NCI-H774 (cell line): ENCODE measurements around the gene PPP1R17.

Experiments
- DNase-seq: peaks from one replicate; lab custom pipeline; 2025; lab: John Stamatoyannopoulos, UW

PPP1R17 gene

DNA sequence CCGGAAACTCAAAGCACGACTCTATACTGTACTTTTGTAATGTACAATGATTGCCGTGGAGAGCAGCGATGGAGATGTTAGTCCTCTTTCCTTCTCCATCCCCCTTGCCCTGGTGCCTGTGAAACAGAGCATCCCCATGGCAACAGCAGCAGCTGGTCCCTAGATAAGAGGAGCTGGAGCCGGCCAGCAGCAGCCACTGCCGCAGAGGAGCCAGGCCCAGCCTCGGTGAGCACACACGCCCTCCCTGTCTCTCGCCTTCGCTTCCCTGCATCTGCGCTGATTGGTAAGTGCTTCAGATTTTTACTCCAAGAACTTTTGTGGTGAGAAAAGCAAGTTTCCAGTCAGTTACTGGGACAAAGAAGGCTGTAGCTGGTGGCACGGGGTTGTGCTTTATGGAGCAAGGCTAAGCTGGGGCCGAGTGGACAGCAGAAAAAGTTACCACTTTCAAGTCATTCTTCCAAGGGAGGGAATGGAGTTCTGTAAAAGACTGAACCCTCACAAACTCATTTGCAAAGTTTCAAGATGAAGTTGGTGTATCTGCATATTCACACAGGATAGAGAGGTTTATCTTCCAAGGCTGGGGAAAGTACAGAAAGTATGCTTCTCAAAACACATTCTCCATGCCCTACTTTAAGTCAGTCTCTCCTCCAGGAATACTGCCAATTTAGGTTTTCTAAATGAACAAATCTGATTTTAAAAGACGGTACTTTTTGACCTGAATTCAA lies at the start of gene PPP1R17:
Gene PPP1R17 (plus strand): TSS at position 192 of the 725 bp plus-strand sequence. CDS start 5,227 bp downstream, outside the sequence.
- no peak for DNase-seq

DNA sequence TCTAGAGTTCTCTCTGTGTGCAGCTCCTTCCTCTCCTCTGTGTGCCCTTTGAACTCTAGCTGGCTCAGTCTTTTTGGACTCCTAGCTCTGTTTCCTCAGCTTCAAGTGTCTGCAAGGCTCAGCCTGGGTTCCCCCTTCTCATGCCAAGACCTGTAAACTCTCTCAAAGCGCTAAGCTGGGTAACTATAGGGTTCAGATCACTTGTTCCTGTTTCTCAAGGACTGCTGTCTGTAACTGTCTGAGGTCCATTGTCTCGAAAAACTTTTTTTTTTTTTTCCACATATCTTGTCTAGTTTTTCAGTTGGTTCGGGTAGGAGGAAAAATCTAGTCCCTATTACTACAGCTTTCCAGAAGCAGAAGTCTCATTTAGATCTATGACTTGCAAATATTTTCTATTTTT lies 46.6 kb upstream of the PPP1R17 start:
- no peak for DNase-seq

DNA sequence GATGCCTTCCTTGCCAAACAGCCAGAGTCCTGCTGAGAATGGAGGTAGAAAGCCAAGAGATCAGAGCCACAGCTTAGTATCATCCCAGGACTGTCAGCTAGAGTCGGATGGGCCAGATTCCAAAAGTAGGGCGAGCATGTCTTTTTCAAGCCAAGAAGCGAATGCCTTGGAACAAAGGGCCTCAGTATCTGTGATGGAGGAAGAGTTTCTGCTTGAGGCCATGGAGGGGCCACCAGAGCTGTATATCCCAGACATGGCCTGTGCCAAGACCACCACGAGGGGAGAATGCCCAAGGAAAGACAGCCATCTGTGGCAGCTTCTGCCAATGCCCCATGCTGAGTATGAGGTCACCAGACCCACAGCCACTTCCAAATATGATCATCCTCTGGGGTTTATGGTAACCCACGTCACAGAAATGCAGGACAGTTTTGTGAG lies 44.3 kb upstream of the PPP1R17 start:
- DNase-seq: no peak

DNA sequence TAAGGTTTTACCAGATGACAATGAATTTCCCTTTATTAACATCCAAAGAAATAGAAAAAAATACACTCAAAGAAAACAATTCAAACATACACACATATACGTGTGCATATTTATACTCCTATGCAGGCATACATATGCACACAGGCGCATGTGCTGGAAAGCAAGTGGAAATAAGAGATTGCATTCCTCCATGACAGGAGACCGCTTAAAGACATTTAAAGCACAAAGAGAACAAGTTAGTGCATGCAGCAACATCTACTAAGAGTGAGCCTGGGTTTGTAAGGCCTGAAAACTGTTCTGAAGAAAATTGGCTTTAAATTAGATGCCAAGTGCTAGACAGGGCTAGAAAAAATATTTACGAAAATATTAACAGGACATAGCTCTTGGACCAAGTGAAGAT lies 40.1 kb upstream of the PPP1R17 start:
- no peak for DNase-seq

DNA sequence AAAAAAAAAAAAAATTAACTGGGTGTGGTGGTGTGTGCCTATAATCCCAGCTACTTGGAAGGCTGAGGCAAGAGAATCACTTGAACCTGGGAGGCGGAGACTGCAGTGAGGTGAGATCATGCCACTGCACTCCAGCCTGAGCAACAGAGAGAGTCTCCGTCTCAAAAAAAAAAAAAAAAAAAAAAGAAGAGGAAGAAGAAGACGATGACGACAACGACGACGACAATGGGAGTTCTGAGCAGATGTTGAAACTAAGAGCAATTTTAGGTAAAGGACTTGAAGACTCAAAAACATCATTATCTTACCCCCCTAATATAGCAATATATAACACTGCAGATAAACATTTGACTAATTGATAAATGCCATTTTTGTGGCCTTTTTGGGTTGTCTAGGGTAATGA lies 39.5 kb upstream of the PPP1R17 start:
- no peak for DNase-seq

DNA sequence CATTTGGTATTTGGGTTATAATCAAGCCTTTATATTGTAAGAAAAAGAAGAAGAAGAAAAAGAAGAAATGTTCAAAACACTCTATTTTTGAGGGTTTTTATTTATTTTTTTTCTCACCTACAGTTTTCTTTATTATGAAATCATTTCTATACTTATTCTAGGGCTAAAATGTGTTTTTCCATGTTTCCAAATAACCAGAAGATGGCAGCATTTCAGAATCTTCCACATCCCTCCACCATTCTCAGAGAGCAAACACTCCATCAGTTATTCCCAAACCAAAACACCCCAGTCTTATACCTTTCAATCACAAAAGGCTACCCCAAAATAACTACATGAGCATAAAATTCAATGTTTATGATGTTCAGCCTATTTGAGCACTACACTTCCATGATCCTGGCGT lies 38.7 kb upstream of the PPP1R17 start:
- no peak for DNase-seq

DNA sequence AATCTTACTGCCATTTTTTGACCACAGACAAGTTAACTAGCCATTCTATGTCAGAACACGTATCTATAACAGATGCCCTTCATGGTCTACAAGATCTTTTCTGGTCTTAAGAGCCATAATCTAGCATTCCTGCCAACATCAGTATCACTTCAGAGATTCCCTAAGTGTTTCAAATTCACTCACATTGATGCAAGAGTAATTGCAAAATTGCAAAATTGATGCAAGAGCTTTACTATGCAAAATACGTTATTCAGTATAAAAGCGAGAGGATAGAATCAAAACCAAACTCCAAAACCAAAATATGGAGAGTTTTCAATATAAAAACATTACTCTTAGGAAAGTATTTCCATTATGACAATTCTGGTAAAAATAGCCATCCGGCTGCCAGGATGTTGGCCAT lies 38.1 kb upstream of the PPP1R17 start:
- DNase-seq: no peak

DNA sequence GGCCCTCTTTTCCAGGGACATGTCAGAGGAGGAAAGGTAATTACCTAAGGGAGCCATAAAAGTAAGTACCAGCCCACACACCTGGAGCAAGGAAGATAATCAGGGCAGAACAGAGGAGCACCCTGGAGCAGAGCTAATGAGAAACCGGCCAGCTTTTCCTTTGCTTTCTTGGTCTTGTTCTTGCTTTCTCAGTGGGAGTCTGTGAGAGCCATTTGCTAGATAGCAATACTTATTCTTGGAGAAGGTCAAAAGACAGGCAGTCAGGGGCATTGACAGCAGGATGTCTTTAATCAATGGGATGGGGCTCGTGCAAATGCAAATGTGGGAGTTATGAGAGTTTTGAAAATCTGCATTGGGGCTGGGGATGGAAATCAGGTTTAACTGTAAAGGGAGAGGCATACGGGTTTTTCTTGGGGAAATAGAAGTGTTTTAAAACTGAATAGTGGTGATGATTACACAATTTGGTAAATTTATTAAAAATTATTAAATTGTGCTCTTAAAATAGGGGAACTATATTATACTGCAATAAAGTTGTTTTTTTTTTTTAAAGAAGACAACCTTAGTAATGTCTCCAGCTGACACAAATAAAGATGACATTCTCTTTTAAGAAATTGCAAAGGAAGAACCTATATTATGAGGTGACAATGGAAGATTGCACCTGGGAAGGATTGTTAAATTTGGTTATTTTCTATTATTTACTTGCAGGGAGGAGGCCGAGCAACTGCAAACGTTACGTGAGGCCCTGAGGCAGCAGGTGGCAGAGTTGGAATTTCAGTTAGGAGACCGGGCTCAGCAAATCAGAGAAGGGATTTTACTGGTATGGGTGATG lies 35.6 kb upstream of the PPP1R17 start:
- DNase-seq: no peak

DNA sequence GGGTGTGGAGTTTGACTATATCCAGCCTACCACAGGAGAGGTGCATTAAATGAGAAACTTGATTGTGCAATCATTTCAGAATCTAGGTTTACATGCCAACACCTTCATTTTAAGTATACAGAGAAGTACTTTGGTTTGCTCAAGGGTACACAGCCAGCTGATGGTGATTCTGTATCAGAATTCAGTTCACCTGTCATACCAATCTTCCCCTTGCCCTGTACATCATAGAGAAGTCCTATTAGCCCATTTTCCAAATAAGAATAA lies 35.0 kb upstream of the PPP1R17 start:
- DNase-seq: no peak

DNA sequence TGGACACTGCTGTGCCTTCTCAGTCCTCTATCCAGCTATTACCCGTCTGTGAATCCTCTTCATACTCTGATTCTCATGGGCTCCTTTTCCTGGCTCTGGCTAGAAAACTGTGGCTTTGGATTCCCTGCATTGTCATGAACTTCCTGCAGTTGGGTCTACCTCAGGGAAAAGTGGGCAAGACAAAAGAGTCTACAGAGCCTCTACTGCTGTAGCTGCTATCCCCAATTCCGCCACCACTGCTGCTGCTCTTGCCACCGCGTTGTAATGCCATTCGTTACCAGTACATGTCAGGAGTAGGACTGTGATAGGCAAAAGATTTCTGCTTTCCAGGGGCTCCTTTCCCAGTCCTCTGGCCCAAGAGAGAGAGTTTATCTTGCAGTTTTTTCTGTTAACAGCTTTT lies 23.9 kb upstream of the PPP1R17 start:
- no peak for DNase-seq

DNA sequence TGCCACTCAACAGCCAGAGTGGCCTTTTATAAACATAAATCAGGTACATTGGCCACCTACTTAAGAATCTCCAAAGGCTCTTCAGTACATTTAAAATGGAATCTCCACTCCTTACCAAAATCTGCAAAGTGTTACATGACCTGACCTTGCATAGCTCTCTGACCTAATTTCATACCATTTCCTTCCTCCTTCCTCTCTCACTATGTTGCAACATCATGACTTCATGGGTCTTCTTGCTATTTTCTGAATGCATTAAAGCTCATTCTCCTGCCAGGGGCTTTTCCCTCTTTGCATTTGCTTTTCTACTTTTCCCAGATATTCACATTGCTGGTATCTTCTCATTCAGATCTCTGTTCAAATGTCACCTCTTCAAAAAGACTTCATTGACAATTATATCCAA lies 22.1 kb upstream of the PPP1R17 start:
- DNase-seq: no peak

DNA sequence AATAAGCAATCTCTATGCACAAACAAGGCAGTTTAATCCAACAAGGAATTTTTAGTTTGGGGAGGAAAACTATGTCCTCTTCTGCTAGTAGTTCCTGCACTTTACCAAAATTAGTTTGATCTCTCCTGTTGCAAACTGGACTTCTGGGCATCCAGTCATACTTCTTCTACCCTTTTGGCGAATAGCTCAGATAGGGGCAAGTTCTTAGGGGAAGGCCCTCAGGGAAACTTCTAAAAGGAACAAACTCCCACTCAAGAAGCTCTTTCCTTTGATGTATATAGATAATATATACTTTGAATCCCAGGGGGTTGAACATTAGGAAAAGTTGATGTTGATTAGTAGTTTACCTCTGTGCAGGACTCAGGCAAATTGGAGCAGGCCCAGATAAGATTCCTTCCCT lies 21.5 kb upstream of the PPP1R17 start:
- DNase-seq: no peak

DNA sequence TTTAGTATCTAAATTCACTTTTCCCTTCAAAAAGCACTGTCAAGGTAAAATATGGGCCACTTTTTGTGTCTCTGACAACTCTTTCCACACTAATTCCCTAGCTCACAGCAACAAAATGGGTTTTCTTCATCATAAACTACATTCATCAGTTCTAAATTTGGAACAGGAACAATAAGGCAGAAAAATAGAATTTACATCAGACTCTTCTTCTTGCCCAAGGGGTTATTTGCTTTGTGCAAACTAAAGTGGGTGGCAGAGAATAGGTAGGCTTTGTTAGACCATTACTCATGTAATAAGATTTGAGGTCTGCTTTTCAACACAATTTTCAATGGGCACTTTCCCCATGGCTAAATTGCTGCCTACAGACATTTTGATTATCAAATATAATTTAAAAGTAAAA lies 17.6 kb upstream of the PPP1R17 start:
- DNase-seq: no peak

DNA sequence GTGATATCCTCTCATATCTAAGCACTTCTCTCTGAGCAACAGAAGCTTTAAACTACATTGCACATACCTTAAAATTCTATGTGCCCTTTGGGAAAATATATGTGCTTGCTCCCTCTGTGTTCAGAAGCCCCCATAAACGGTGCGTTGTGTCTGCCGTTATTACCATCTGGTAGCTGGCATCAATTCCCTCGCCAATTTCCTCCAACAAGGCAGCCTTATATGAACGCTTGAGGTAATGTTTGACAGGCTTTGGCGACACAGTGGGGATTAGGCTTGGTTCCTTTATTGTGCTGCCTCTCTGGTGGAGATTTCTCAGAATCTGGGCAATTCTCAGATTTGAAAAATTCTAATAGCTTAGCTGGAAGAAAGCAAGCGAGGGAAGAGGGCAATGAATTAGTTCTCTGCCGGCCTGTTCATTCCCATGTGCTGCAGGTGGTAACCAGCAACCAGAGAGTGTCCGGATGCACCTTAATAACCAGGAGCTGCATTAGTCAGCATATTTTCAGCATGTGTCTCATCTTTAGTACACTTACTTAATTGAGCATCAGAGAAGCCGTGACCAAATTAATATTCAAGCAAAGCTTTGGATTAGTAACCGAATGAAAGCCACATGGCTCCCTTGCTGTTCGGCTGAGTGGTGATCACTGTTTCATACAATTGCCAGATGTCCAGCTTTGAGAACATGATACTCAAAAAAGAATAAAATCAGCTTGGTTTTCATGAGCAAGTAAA lies 7.3 kb upstream of the PPP1R17 start:
- no peak for DNase-seq

DNA sequence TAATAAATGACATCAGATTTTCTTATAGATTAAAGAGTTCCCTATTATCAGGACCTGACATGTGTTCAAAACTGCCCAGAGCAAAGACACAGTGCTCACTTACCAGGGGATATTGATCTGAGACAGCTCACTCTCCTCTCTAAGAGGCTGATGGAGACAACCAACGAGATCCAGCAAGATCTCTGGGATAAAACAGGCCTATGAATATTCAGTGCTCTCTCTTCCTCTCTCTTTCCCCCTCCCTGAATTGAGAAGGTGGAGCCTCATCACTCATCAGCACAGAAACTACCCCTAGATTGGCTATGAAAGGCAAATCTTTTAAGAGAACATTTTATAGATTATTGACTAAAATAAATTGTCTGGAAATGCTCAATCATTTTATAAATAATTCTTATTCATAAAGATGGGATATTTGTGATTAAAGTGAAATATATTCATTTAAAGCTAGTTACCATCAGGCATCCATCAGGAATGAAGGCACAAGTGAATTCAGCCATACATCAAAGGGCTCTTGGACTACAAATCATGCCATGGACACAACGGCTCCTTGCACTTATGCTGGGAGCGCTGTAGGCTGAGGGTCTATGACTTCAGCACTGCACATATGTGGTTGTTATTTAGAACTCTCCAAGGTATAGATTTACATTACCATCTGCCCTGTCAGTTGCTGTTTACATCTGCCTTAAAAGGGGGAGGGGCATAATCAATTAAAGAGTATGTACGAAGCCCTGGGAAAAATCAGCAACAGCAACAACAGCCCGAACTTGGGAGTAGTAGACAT lies 3.4 kb upstream of the PPP1R17 start:
- DNase-seq: no peak

DNA sequence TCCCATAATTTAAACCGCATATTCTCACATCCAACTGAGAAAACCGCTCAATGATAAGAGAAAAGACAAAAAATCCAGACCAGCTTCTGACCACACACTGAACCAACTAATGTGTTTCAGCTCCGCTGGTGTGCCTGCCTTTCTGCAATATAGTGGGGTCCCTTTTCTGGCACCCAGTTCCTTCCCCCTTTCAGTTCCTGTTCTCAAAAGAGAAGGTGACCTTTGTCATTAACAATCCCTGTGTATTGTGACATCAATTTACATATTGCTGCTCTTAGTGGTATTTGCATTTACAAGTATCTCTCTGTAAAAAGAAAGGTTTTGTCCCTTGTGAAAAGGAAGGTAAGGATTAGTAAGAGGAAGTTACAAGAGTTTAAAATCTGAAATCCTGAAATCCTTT lies 1.4 kb downstream of the PPP1R17 start:
- no peak for DNase-seq

DNA sequence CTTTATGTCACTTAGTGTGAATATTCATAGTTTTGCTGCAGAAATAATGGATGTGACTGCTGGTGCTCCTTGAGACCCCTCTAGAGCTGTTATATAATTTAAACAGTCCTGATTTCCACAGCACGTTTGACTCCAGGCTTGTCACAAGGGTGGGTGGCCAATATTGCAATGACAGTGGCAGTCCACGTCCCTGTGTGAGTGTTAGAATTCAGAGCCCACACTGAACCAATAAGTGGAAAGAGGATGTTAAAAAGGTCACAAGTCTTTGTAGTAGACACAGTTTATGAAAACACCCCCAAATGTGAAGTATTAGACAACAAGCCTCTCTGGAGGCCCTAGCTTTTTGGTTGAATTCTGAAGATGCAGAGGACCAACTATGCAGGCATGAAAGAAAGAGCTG lies 2.0 kb downstream of the PPP1R17 start:
- DNase-seq: no peak

DNA sequence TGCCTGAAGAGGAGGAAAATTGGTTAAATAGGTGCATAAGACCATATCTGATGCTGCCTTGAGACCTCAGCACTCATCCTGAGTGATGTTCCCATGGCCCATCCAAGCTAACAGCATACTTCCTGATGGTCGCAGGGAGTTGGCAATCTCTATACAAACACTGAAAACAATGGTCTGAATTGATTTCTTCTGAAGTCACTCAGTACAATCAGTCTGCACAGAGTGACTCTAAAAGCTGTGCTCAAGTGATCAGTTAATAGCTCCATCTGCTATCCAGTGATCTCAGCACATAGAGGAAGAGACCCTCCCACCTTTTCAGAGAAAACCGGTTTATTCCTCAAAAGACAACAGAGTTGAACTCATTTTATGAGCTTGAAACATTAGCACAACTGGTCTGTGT lies 3.9 kb downstream of the PPP1R17 start:
- no peak for DNase-seq

DNA sequence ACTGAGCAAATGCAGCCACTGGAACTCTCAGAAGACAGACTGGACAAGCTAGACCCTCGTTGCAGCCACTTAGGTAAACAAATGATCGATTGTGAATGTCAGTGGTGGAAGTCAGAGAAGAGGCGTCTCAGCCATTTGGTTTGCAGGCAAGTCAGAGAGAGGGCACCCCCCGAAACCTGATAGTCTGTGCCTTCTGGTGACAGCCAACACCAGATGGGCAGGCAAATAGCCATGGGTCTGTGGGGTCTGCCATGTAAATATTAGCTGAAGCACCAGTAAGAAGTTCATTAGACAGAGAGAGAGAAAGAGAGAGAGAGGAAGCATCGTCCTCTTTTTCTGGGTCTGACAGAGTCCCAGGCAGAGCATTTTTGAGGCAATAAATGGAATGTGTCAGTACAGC lies 5.4 kb downstream of the PPP1R17 start:
- no peak for DNase-seq

DNA sequence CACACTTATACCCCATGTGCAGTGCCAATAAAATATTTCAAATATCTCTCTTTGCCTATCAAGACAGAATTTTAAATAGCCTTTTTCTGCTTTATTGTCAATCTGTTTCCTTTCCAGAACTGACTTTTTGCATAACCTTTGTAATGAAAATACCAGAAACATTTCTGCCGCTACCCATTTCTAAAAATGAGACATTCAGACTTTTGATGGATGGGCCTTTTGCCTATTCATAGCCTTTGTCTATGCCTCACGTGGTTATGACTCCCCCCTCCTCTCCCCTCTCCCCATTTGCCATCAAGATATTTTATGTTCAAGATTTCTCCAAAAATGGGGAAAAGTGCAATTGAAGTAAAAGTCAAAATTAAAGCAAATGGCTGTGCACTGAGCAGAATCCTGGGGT lies 5.9 kb downstream of the PPP1R17 start:
- no peak for DNase-seq

DNA sequence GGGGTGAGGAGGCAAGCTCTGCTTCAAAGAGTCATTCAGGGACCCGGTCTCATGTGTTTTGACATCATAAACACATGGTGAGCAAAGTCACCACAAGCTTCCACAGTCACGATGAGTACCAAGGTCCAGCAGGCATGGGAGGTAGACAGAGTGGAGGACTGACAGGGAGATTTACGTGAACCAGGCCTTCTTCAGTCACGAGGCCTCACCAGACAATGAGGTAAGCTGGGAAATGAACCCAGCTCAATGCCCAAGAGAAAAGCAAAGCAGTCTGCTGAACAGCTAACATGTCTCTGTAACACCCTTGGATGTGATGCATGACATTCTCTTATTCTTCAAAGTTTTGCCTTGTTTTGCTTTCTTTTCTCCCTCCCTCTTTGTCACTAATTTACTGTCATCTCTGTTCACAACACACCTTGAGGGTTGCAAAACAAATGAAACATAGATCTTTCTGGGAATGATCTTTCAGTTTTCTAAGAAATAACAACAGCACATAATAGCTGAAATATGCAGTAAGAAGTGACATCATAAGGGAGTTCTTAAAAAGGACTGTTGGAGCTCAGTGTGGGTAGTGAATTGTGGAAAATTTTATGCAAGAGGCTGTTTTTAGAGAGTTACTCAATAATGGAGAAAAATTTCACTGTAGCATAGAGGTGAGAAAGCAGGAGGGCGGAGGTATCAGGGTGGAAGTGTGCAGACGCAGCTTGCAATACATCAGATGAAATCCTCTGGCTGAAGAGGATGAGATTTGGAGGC lies 9.0 kb downstream of the PPP1R17 start:
- DNase-seq: no peak

DNA sequence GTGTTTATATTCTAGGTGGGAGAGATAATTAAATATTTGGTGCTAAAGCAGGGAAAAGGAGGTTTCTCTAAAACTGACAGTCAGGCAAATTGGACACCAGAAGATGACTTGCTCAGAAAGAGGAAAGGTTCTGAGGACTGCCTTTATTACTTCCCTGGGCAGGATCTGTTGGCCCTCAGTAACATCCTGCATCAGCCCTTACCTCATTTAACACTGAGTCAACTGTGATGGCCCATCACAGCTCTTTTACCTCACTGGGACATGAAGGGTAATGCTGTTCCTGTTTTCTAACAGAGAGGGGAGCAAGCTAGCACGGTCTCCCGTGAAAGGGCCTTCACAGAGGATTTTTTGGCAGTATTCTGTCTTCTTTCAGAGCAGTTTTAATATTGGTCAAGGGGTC lies 12.0 kb downstream of the PPP1R17 start:
- no peak for DNase-seq
